SU-DHL-6 (cell line): ENCODE results near the gene ALOX5.

ENCODE experiments used
- CTCF ChIP-seq: fragments of 200-600 bp; sonication (generic); IDR thresholded peaks from one replicate; pipeline ENCODE4 v1.5.1; 2017; ENCODE audit warnings: antibody characterized with exemption, mild to moderate bottlenecking, low read length, moderate library complexity; ENCODE audit not compliant: insufficient read depth, poor library complexity, severe bottlenecking
- EZH2phosphoT487 ChIP-seq: fragments of 200-600 bp; sonication (generic), shearing (Covaris generic); conservative IDR thresholded peaks from 2 replicates; pipeline ENCODE4 v1.6.1; 2018; ENCODE audit warnings: mild to moderate bottlenecking, antibody characterized with exemption, low read length, moderate library complexity, mixed read lengths

GRCh38 chr10:45447416-45447815, 73.4 kb downstream of the ALOX5 start:
- TF ChIP-seq CTCF (no peak), EZH2phosphoT487 (no peak)
